Heart left ventricle (tissue), 16 donors: ENCODE results near the gene VRK1. TPM values are rescaled to one million over a fixed set of nuclear protein-coding genes. Genes with fewer than 3 reads are reported as not detected.
A peak's percentile ranks its signal among the peaks of the same experiment; 100 is the strongest.

Experiments
- ATAC-seq, 4 donors: fragments of 200-7000 bp; cut with Tn5 transposase; one replicate each; pipeline ENCODE4 v1.9.1; 2020 to 2022; ENCODE audit warnings: moderate library complexity in 4 of 4, mild to moderate bottlenecking in 3 of 4, moderate number of reproducible peaks in 1 of 4
- DNase-seq, 5 donors: peaks; one replicate each; pipeline ENCODE4 v3.0.0-alpha.2; 2020
- H3K27ac ChIP-seq, 12 donors: fragments of 200-600 bp; sonication (generic) in 4 of 12; one replicate each; pipeline versions ENCODE4 v1.5.0 to v1.8.0; 2016 to 2022; ENCODE audit warnings: mild to moderate bottlenecking in 2 of 12
- H3K27me3 ChIP-seq, 9 donors: fragments of 200-600 bp; sonication (generic) in 2 of 9; one replicate each; pipeline versions ENCODE4 v1.5.1 to v1.8.0; 2016 to 2022; ENCODE audit warnings: mild to moderate bottlenecking in 3 of 9
- H3K36me3 ChIP-seq, 9 donors: fragments of 200-600 bp; sonication (generic) in 2 of 9; one replicate each; pipeline versions ENCODE4 v1.5.0 to v1.8.0; 2018 to 2022; ENCODE audit warnings: mild to moderate bottlenecking in 2 of 9
- H3K4me1 ChIP-seq, 12 donors: fragments of 200-600 bp; sonication (generic) in 4 of 12; one replicate each; pipeline versions ENCODE4 v1.5.0 to v1.8.0; 2016 to 2022; ENCODE audit warnings: mild to moderate bottlenecking in 3 of 12
- H3K4me3 ChIP-seq, 12 donors: fragments of 200-600 bp; sonication (generic) in 4 of 12; one replicate each; pipeline versions ENCODE4 v1.5.0 to v1.8.0; 2017 to 2022; ENCODE audit warnings: mild to moderate bottlenecking in 9 of 12, moderate library complexity in 4 of 12
- H3K9me3 ChIP-seq, 12 donors: fragments of 200-600 bp; sonication (generic) in 4 of 12; one replicate each; pipeline versions ENCODE4 v1.5.0 to v1.8.0; 2016 to 2022; ENCODE audit warnings: mild to moderate bottlenecking in 1 of 12
- POLR2A ChIP-seq, 2 donors: fragments of 450-650 bp; IDR thresholded peaks; one replicate each; pipeline ENCODE4 v1.6.1; 2017; ENCODE audit warnings: antibody characterized with exemption in 2 of 2, mild to moderate bottlenecking in 2 of 2, moderate library complexity in 2 of 2
- WGBS, 4 donors: extraction: QIAGEN DNeasy Blood & Tissue Kit in 2 of 4; methylation state at CpG; one replicate each; pipeline versions ENCODE4 v1.1.5 to v1.1.7; 2013 to 2018; 5-methylcytosine and 5-hydroxymethylcytosine counted together
- intact Hi-C, 10 donors: fragments of 100-400 bp; cut with DNase I; formaldehyde crosslinking; loops; one replicate each; pipeline versions ENCODE4 v1.11.1 to v1.14.2; 2022
- polyA plus RNA-seq, 2 donors: library from polyadenylated mRNA; stranded (reverse); fragments of 200-250 nt; gene quantifications; one replicate each; pipeline ENCODE4 v1.2.3, GENCODE V29; 2013
- total RNA-seq, 9 donors: library from RNA; depleted of rRNA in 2 of 9; stranded (reverse); fragments of >200 nt in 2 of 9; fragmentation: NEBNext Ultra II Directional in 3 of 9; extraction: Animal tissue kit (Norgen Biotek cat#: 25700) in 3 of 9; gene quantifications; one replicate each; pipeline versions ENCODE4 v1.1.0 to v1.2.4, GENCODE V29; 2016 to 2023
- TF ChIP-seq, protein P1 (sequence below), 12 donors: fragments of 200-600 bp; sonication (generic) in 4 of 12; IDR thresholded peaks; one replicate each; pipeline versions ENCODE4 v1.5.0 to v1.8.0; 2018 to 2022; ENCODE audit warnings: antibody characterized with exemption in 12 of 12, mild to moderate bottlenecking in 5 of 12
- donor health status: ischemic (EF 13 %, LVEDD 7.1; RV severe dilation, severe dysfunction).
- donor health status: healthy with polysubstance abuse.
- donor health status: DM: no; HTN: yes; CAD: no.
- donor health status: DM: no; HTN: no; CAD: no.
- donor health status: ischemic (EF 25% LVEDD 6.9; RV normal size, moderate dysfunction).
- donor health status: ischemic (EF 25% LVEDD 5.7; RV mildly dilated, moderate dysfunction).
- donor health status: healthy.
- donor health status: DM: yes; HTN: yes; CAD: no.
- donor health status: ischemic (EF 35%, LVEDD 5.7; RV mildly dilated, moderate dysfunction).
- donor health status: nonischemic (EF 11% LVEDD 7.7; RV severe dilation, severe dysfunction).
- donor health status: DM: yes; HTN: yes; CAD: no.
- donor health status: PGD.
- donor health status: ischemic (EF 29% LVEDD 5.4; RV normal size, mild dysfunction).
- donor health status: nonischemic (EF 23%, LVEDD 6.1; RV moderate dilation, normal function).

VRK1 gene
- total and polyA plus RNA-seq, 11 donors, result 3.6 to 10.4 (median 7.1) TPM

- ATAC-seq (no peak), DNase-seq (no peak)
- Histone ChIP-seq H3K4me3 (no peak overlapping the region), H3K27me3 (no peaks in the 10 kb centered on the region), H3K9me3 (peaks cover 0 to 17% (median 2%) of the 10 kb centered on the region in 12 donors), H3K36me3 (no peaks in the 10 kb centered on the region), H3K27ac (no peak overlapping the region), H3K4me1 (no peaks in the 10 kb centered on the region)
- intact Hi-C loops, result no loop called here
- TF ChIP-seq, protein P1, sequence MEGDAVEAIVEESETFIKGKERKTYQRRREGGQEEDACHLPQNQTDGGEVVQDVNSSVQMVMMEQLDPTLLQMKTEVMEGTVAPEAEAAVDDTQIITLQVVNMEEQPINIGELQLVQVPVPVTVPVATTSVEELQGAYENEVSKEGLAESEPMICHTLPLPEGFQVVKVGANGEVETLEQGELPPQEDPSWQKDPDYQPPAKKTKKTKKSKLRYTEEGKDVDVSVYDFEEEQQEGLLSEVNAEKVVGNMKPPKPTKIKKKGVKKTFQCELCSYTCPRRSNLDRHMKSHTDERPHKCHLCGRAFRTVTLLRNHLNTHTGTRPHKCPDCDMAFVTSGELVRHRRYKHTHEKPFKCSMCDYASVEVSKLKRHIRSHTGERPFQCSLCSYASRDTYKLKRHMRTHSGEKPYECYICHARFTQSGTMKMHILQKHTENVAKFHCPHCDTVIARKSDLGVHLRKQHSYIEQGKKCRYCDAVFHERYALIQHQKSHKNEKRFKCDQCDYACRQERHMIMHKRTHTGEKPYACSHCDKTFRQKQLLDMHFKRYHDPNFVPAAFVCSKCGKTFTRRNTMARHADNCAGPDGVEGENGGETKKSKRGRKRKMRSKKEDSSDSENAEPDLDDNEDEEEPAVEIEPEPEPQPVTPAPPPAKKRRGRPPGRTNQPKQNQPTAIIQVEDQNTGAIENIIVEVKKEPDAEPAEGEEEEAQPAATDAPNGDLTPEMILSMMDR (IDR thresholded peaks at IDR 0.05), result no peak
- no peak for TF ChIP-seq POLR2A (IDR thresholded peaks at IDR 0.05)
- 65 to 78% (median 71%) methylated on average over 7 of the region's 7 CpGs for WGBS, 4 donors
Measured at GRCh38 chr14:96917442-96917963, 120.3 kb downstream of the VRK1 start.

DNA sequence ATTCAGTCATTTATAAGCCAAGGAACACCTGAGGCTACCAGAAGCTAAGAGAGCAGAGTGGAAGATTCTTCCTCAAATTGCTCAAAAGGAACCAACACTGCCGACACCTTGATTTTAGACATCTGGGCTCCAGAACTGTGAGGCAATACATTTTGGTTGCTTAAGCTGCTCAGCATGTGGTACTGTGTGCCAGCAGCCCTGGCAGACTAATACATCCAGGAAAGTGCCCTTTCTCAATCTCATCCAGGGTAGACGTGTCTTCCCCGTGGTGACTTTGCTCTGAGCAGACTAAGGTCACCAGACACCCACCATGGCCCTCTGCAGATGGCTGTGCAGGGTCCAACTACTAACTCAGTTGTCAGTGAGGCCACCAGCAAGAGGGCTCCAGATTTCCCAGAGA, 122.8 kb downstream of the VRK1 start:
- H3K4me3 ChIP-seq, result no peak overlapping the region
- ATAC-seq, result peak in 1 of 4 donors; percentile 13
- no peaks in the 10 kb centered on the region for H3K4me1 ChIP-seq
- intact Hi-C loops, result no loop called here
- TF ChIP-seq POLR2A (IDR thresholded peaks at IDR 0.05), result no peak
- TF ChIP-seq, protein P1 (IDR thresholded peaks at IDR 0.05), result no peak
- no peak for DNase-seq
- H3K9me3 ChIP-seq, result peaks cover 0 to 17% (median 4%) of the 10 kb centered on the region in 12 donors
- WGBS, 4 donors, result 86 to 91% (median 88%) methylated on average over 2 to 3 of the region's 3 CpGs
- H3K27ac ChIP-seq, result no peak overlapping the region
- H3K36me3 ChIP-seq, result no peaks in the 10 kb centered on the region
- no peaks in the 10 kb centered on the region for H3K27me3 ChIP-seq

DNA sequence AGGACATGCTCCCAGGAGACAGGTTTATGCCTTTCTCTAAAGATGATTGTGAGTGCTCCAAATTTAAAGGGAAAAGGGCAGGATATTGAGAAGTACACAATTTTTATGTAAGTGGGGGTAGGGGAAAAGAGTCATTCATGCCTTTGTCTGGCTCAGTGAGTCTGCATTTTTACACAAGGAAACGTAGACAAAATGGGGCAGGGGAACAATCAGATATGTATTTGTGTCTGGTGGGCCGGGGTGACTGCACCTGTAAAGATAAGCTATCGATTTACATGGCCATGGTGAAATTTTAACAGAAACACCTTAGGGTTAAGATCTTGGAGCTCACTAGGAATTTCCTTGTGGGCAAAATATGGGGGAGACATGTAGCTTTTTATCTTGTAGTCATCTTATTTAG, 123.6 kb downstream of the VRK1 start:
- DNase-seq (no peak), ATAC-seq (no peak)
- no peaks in the 10 kb centered on the region for H3K36me3 ChIP-seq
- H3K9me3 ChIP-seq, result peaks cover 0 to 17% (median 4%) of the 10 kb centered on the region in 12 donors
- H3K4me1 ChIP-seq, result no peaks in the 10 kb centered on the region
- no peak overlapping the region for H3K27ac ChIP-seq
- H3K4me3 ChIP-seq, result no peak overlapping the region
- intact Hi-C loops, result no loop called here
- 87 to 95% (median 91%) methylated on average over 3 of the region's 3 CpGs for WGBS, 4 donors
- no peaks in the 10 kb centered on the region for H3K27me3 ChIP-seq
- TF ChIP-seq, protein P1 (IDR thresholded peaks at IDR 0.05), result no peak
- TF ChIP-seq POLR2A (IDR thresholded peaks at IDR 0.05), result no peak

- DNase-seq (no peak), ATAC-seq (no peak)
- H3K27ac ChIP-seq, result no peak overlapping the region
- H3K4me1 ChIP-seq, result no peaks in the 10 kb centered on the region
- H3K4me3 ChIP-seq, result no peak overlapping the region
- WGBS, 4 donors, result 74 to 94% (median 91%) methylated on average over 8 of the region's 8 CpGs
- intact Hi-C loops, result no loop called here
- no peaks in the 10 kb centered on the region for H3K27me3 ChIP-seq
- H3K9me3 ChIP-seq, result peaks cover 0 to 17% (median 4%) of the 10 kb centered on the region in 12 donors
- no peak for TF ChIP-seq POLR2A (IDR thresholded peaks at IDR 0.05)
- TF ChIP-seq, protein P1 (IDR thresholded peaks at IDR 0.05), result no peak
- H3K36me3 ChIP-seq, result no peaks in the 10 kb centered on the region
Measured at GRCh38 chr14:96922986-96923385, 125.8 kb downstream of the VRK1 start.
